Liver (tissue), 9 donors: ENCODE measurements around the gene KRT16. TPM values are rescaled to one million over a fixed set of nuclear protein-coding genes. Genes with fewer than 3 reads are reported as not detected.

Experiments used
- DNase-seq: peaks from one replicate; pipeline ENCODE4 v3.0.0-alpha.2; 2017; ENCODE audit warnings: low spot score
- H3K27ac ChIP-seq, 2 donors: one replicate each; pipeline ENCODE4 v1.7.0; 2013; ENCODE audit warnings: inconsistent platforms in 2 of 2, low read length in 2 of 2, control low read depth in 1 of 2, low read depth in 1 of 2, mild to moderate bottlenecking in 1 of 2
- H3K27me3 ChIP-seq, 4 donors: one replicate each; pipeline versions ENCODE4 v1.6.1 to v1.7.0; 2013; ENCODE audit warnings: low read length in 3 of 4, inconsistent platforms in 1 of 4, mild to moderate bottlenecking in 1 of 4, moderate library complexity in 1 of 4; ENCODE audit not compliant: control insufficient read depth in 4 of 4, insufficient read depth in 4 of 4
- H3K36me3 ChIP-seq, 4 donors: one replicate each; pipeline versions ENCODE4 v1.6.1 to v1.7.0; 2013; ENCODE audit warnings: low read length in 3 of 4, mild to moderate bottlenecking in 3 of 4, low read depth in 1 of 4, moderate library complexity in 1 of 4; ENCODE audit not compliant: control insufficient read depth in 4 of 4, insufficient read depth in 3 of 4
- H3K4me1 ChIP-seq, 4 donors: one replicate each; pipeline versions ENCODE4 v1.6.1 to v1.7.0; 2013; ENCODE audit warnings: low read length in 3 of 4, mild to moderate bottlenecking in 3 of 4, moderate library complexity in 1 of 4; ENCODE audit not compliant: control insufficient read depth in 4 of 4, insufficient read depth in 4 of 4
- H3K4me3 ChIP-seq, 3 donors: one replicate each; pipeline versions ENCODE4 v1.6.1 to v1.7.0; 2013; ENCODE audit warnings: low read length in 3 of 3, control low read depth in 1 of 3, low read depth in 1 of 3, mild to moderate bottlenecking in 1 of 3
- H3K9ac ChIP-seq, 2 donors: one replicate each; pipeline ENCODE4 v1.7.0; 2013; ENCODE audit warnings: low read length in 2 of 2, mild to moderate bottlenecking in 2 of 2, moderate library complexity in 2 of 2, control low read depth in 1 of 2, low read depth in 1 of 2
- H3K9me3 ChIP-seq, 4 donors: one replicate each; pipeline versions ENCODE4 v1.6.1 to v1.7.0; 2013; ENCODE audit warnings: low read length in 3 of 4; ENCODE audit not compliant: control insufficient read depth in 4 of 4
- EGR1 ChIP-seq, 2 donors: IDR thresholded peaks; 2 replicates each; pipeline ENCODE4 v1.6.1; 2016 to 2018; ENCODE audit warnings: antibody characterized with exemption in 2 of 2, low read depth in 2 of 2
- FOXA2 ChIP-seq: IDR thresholded peaks from 2 replicates; pipeline ENCODE4 v1.6.1; 2016; ENCODE audit warnings: antibody characterized with exemption
- GABPA ChIP-seq, 2 donors: IDR thresholded peaks in 1 of 2; conservative IDR thresholded peaks in 1 of 2; 2 replicates each; pipeline ENCODE4 v1.6.1; 2016; ENCODE audit warnings: antibody characterized with exemption in 2 of 2, mild to moderate bottlenecking in 1 of 2, moderate library complexity in 1 of 2
- HNF4A ChIP-seq, 2 donors: conservative IDR thresholded peaks; 2 replicates each; pipeline ENCODE4 v1.6.1; 2016; ENCODE audit warnings: antibody characterized with exemption in 2 of 2, mild to moderate bottlenecking in 2 of 2
- HNF4G ChIP-seq: IDR thresholded peaks from 2 replicates; pipeline ENCODE4 v1.6.1; 2016; ENCODE audit warnings: antibody characterized with exemption
- JUND ChIP-seq, 2 donors: IDR thresholded peaks; 2 replicates each; pipeline ENCODE4 v1.6.1; 2016; ENCODE audit warnings: antibody characterized with exemption in 2 of 2
- NR2F2 ChIP-seq: IDR thresholded peaks from 2 replicates; pipeline ENCODE4 v1.6.1; 2016; ENCODE audit warnings: antibody characterized with exemption
- RAD21 ChIP-seq, 2 donors: IDR thresholded peaks; 2 replicates each; pipeline ENCODE4 v1.6.1; 2016; ENCODE audit warnings: antibody characterized with exemption in 2 of 2, mild to moderate bottlenecking in 2 of 2
- RXRA ChIP-seq, 2 donors: IDR thresholded peaks; 2 replicates each; pipeline ENCODE4 v1.6.1; 2017 to 2018; ENCODE audit warnings: antibody characterized with exemption in 2 of 2, mild to moderate bottlenecking in 1 of 2
- SP1 ChIP-seq: IDR thresholded peaks from 2 replicates; pipeline ENCODE4 v1.6.1; 2018; ENCODE audit warnings: antibody characterized with exemption, mild to moderate bottlenecking
- TAF1 ChIP-seq: conservative IDR thresholded peaks from 2 replicates; pipeline ENCODE4 v1.6.1; 2016; ENCODE audit warnings: antibody characterized with exemption, mild to moderate bottlenecking
- YY1 ChIP-seq: IDR thresholded peaks from 2 replicates; pipeline ENCODE4 v1.6.1; 2016; ENCODE audit warnings: antibody characterized with exemption, mild to moderate bottlenecking
- WGBS: extraction: QIAGEN DNeasy Blood & Tissue Kit; methylation state at CpG from one replicate; pipeline ENCODE4 v1.1.7; 2013; 5-methylcytosine and 5-hydroxymethylcytosine counted together
- polyA plus RNA-seq, 2 donors: library from polyadenylated mRNA; stranded (reverse) in 1 of 2; unstranded in 1 of 2; fragments of 200-250 nt in 1 of 2; fragments of >200 nt in 1 of 2; fragmentation: Nextera tagmentation in 1 of 2; extraction: Ambion mirVana in 1 of 2; gene quantifications; one replicate each; pipeline versions ENCODE4 v1.2.1 to v1.2.3, GENCODE V29; 2013 to 2015
- total RNA-seq, 2 donors: library from RNA; depleted of rRNA; stranded (reverse); fragments of >200 nt; gene quantifications; one replicate each; pipeline ENCODE4 v1.2.3, GENCODE V29; 2014
- TF ChIP-seq, protein P1 (sequence below): fragments of 150-350 bp; IDR thresholded peaks from 2 replicates; pipeline ENCODE4 v1.5.1; 2017; ENCODE audit warnings: improper control_type of control experiment, low read depth, low read length; ENCODE audit not compliant: missing input control
- TF ChIP-seq, protein P2 (sequence below): IDR thresholded peaks from 2 replicates; pipeline ENCODE4 v1.6.1; 2016; ENCODE audit warnings: antibody characterized with exemption, mild to moderate bottlenecking
- TF ChIP-seq, protein P3 (sequence below): IDR thresholded peaks from 2 replicates; pipeline ENCODE4 v1.6.1; 2016; ENCODE audit warnings: antibody characterized with exemption
- donor health status: healthy.
- donor health status: healthy.
- donor health status: healthy.
- donor health status: healthy.
- donor health status: healthy.

The KRT16 gene
- total and polyA plus RNA-seq, 4 donors: not detected

DNA sequence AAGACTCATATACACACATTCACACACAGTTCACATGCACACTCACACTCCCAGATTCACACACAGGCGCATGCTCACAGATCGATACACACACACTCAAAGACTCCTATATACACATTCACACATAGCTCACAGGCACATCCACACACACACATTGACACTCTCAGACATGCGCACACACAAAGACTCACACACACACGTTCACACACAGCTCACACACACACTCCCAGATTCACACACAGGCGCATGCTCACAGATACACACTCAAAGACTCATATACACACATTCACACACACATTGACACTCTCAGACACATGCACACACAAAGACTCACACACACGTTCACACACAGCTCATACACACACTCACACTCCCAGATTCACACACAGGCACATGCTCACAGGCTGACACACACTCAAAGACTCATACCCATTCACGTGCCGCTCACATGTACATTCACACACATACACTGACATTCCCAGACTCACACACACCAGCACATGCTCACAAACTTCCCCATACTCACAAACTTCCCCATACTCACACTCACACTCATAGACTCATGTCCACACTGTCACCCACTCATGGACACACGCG, 37.5 kb upstream of the KRT16 start (continued):
- TF ChIP-seq, protein P1, sequence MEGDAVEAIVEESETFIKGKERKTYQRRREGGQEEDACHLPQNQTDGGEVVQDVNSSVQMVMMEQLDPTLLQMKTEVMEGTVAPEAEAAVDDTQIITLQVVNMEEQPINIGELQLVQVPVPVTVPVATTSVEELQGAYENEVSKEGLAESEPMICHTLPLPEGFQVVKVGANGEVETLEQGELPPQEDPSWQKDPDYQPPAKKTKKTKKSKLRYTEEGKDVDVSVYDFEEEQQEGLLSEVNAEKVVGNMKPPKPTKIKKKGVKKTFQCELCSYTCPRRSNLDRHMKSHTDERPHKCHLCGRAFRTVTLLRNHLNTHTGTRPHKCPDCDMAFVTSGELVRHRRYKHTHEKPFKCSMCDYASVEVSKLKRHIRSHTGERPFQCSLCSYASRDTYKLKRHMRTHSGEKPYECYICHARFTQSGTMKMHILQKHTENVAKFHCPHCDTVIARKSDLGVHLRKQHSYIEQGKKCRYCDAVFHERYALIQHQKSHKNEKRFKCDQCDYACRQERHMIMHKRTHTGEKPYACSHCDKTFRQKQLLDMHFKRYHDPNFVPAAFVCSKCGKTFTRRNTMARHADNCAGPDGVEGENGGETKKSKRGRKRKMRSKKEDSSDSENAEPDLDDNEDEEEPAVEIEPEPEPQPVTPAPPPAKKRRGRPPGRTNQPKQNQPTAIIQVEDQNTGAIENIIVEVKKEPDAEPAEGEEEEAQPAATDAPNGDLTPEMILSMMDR: no peak
- TF ChIP-seq HNF4G (no peak), YY1 (no peak), SP1 (no peak)
- TF ChIP-seq, protein P2, sequence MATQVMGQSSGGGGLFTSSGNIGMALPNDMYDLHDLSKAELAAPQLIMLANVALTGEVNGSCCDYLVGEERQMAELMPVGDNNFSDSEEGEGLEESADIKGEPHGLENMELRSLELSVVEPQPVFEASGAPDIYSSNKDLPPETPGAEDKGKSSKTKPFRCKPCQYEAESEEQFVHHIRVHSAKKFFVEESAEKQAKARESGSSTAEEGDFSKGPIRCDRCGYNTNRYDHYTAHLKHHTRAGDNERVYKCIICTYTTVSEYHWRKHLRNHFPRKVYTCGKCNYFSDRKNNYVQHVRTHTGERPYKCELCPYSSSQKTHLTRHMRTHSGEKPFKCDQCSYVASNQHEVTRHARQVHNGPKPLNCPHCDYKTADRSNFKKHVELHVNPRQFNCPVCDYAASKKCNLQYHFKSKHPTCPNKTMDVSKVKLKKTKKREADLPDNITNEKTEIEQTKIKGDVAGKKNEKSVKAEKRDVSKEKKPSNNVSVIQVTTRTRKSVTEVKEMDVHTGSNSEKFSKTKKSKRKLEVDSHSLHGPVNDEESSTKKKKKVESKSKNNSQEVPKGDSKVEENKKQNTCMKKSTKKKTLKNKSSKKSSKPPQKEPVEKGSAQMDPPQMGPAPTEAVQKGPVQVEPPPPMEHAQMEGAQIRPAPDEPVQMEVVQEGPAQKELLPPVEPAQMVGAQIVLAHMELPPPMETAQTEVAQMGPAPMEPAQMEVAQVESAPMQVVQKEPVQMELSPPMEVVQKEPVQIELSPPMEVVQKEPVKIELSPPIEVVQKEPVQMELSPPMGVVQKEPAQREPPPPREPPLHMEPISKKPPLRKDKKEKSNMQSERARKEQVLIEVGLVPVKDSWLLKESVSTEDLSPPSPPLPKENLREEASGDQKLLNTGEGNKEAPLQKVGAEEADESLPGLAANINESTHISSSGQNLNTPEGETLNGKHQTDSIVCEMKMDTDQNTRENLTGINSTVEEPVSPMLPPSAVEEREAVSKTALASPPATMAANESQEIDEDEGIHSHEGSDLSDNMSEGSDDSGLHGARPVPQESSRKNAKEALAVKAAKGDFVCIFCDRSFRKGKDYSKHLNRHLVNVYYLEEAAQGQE: no peak

DNA sequence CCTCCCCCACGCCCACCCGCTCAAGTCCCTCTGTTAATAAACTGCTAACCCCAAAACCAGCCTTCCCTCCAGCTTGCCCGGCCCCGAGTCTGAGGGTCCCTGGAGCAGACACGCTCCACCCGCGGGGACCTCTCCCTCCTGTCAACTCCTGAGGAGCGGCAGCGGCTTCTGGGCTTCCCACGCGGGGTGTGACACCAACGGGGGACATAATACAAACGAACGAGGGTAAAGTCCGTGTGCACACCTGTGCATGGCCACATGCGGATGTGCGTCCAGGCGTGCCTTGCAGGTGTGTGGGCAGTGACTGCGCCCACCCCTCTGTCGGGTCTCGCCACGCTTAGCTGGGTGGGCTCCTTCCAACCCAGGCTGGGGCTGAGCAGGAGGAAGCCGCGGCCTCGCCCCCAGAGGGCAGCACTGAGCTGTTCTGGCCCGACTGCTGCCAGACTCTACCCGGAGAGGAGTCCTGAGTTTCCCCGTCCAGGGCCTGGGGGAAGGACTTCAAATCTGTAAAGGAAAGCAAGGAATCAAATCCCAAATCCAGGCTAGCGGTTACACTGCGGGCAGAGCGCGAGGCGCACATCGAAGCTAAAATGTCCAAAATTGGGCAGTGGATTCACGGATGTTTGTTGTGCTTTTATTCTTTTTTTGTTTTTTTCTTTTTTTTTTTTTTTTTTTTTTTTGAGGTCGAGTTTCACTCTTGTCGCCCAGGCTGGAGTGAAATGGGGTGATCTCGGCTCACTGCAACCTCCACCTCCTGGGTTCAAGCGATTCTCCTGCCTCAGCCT, 36.0 kb upstream of the KRT16 start:
- no peak for TF ChIP-seq FOXA2
- TF ChIP-seq, protein P2: no peak
- TF ChIP-seq SP1: peak; percentile 27
- no peak for TF ChIP-seq RXRA (IDR thresholded peaks at IDR 0.05)
- TF ChIP-seq NR2F2: no peak
- TF ChIP-seq TAF1: no peak
- TF ChIP-seq GABPA (IDR thresholded peaks at IDR 0.05 in 1 of 2, conservative IDR thresholded peaks at IDR 0.05 in 1 of 2): no peak
- TF ChIP-seq, protein P3, sequence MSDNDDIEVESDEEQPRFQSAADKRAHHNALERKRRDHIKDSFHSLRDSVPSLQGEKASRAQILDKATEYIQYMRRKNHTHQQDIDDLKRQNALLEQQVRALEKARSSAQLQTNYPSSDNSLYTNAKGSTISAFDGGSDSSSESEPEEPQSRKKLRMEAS: no peak
- no peak for TF ChIP-seq HNF4A (conservative IDR thresholded peaks at IDR 0.05)
- TF ChIP-seq YY1: no peak
- TF ChIP-seq RAD21 (IDR thresholded peaks at IDR 0.05): peak; percentile 75 to 84
- TF ChIP-seq, protein P1: peak; percentile 80
- no peak for TF ChIP-seq HNF4G
- no peak for TF ChIP-seq EGR1 (IDR thresholded peaks at IDR 0.05; ENCODE audit: low read depth in 2 of 2)
- TF ChIP-seq JUND (IDR thresholded peaks at IDR 0.05): no peak
- no peak overlapping the region for H3K27ac ChIP-seq

More for the DNA sequence above, 36.0 kb upstream of the KRT16 start:
- peak overlapping the region in 1 of 2 donors; percentile 72 for H3K9ac ChIP-seq
- H3K4me1 ChIP-seq: peaks cover 6 to 12% (median 9%) of the 10 kb centered on the region in 4 donors
- 4% methylated on average over 39 of the region's 39 CpGs for WGBS
- no peaks in the 10 kb centered on the region for H3K36me3 ChIP-seq
- peak; percentile 87 for DNase-seq
- peak overlapping the region; percentile 30 to 71 (median 59) for H3K4me3 ChIP-seq
- H3K9me3 ChIP-seq: no peaks in the 10 kb centered on the region
- H3K27me3 ChIP-seq: no peaks in the 10 kb centered on the region
